ENCODE data around the gene PRLR. TPM values are rescaled to one million over a fixed set of nuclear protein-coding genes. Genes with fewer than 3 reads are reported as not detected.

Gene PRLR
- total RNA-seq, 2 experiments from 2014 or later: not detected

DNA sequence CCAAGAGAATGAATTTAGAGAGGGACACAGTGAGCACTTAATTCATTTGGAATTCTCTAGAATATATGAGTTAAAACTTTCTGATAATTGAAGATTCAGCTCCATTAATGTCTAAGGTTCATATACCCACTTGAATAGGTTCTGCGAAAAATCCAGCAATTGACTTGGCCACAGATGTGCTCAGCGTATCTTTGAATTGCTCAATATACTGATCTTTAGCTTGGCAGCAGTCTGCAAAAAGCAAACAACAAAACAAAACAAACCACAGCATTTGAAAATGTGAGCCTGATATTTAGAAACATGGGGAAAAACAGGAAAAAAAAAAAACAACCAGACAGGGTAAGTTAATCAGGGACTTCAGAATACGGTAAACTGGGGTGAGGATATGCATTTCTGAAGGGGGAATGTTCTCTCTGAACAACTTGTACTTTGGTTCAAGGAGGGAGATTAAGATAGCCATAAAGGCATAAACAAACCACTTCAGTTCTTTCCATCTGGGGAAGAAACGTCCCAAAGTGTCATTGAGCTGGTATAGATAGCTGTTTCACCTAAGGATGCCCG, 203.9 kb downstream of the PRLR start:
- ChIA-PET POLR2A (no interaction called here), CTCF (no interaction called here)
- TF ChIP-seq, protein P1, sequence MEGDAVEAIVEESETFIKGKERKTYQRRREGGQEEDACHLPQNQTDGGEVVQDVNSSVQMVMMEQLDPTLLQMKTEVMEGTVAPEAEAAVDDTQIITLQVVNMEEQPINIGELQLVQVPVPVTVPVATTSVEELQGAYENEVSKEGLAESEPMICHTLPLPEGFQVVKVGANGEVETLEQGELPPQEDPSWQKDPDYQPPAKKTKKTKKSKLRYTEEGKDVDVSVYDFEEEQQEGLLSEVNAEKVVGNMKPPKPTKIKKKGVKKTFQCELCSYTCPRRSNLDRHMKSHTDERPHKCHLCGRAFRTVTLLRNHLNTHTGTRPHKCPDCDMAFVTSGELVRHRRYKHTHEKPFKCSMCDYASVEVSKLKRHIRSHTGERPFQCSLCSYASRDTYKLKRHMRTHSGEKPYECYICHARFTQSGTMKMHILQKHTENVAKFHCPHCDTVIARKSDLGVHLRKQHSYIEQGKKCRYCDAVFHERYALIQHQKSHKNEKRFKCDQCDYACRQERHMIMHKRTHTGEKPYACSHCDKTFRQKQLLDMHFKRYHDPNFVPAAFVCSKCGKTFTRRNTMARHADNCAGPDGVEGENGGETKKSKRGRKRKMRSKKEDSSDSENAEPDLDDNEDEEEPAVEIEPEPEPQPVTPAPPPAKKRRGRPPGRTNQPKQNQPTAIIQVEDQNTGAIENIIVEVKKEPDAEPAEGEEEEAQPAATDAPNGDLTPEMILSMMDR (IDR thresholded peaks at IDR 0.05): no peak
- DNase-seq: no peak
- intact Hi-C loops (cut with micrococcal nuclease): no loop called here
- Mint-ChIP-seq H3K27me3 (peaks cover 14% of the 10 kb centered on the region), H3K4me3 (no peak overlapping the region), H3K27ac (no peak overlapping the region), H3K9me3 (no peaks in the 10 kb centered on the region), H3K4me1 (ENCODE audit: low read depth) (no peaks in the 10 kb centered on the region), H3K36me3 (ENCODE audit: low read depth) (no peaks in the 10 kb centered on the region)
- ATAC-seq: no peak

DNA sequence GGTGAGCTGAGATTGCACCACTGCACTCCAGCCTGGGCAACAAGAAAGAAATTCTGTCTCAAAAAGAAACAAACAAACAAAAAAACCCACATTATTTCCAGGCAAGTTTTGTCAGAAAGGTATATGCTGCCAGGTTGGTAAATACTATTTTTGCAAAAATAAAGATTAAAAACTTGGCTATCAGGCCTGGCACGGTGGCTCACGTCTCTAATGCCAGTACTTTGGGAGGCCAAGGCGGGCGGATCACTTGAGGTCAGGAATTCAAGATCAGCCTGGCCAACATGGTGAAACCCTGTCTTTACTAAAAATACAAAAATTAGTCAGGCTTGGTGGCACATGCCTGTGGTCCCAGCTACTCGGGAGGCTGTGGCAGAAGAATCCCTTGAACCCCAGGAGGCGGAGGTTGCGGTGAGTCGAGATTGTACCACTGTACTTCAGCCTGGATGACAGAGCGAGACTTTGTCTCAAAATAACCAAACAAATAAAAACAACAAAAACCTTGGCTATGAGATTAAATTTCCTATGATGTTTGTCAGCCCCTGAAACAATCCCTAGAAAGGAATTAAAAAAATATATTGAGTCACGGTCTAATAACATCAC, 205.3 kb downstream of the PRLR start:
- no peak for DNase-seq

DNA sequence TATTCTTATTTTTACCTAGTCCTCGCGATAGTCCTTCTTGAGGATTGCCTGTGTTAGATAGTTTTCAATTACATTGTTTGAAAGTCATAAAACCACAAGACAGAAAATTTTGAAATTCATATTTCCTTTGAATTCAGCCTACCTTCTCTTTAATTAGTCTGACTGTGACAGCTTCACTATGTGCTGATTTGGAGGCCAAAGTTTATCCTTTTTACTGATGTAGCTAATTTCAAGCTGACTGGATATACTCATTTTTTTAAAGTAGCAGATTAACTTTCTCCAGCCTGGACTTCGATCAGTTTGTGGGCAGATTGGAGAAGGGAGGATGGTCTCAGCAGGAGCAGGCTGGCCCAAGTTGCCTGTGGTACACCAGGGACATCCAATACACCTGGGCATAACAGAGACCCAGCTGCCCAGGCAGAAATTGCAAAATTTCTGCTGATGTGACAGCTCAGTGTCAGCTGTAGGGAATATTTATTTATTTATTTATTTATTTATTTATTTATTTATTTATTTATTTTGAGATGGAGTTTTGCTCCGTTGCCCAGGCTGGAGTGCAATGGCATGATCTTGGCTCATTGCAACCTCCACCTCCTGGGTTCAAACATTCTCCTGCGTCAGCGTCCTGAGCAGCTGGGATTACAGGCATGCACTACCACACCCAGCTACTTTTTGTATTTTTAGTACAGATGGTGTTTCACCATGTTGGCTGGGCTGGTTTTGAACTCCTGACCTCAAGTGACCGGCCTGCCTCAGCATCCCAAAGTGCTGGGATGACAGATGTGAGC, 206.7 kb downstream of the PRLR start:
- Mint-ChIP-seq H3K9me3 (no peaks in the 10 kb centered on the region), H3K27ac (no peak overlapping the region), H3K36me3 (ENCODE audit: low read depth) (no peaks in the 10 kb centered on the region), H3K27me3 (peaks cover 4% of the 10 kb centered on the region), H3K4me3 (no peak overlapping the region), H3K4me1 (ENCODE audit: low read depth) (no peaks in the 10 kb centered on the region)
- POLR2A ChIA-PET: no interaction called here
- ATAC-seq (no peak), DNase-seq (no peak)
- TF ChIP-seq, protein P1 (IDR thresholded peaks at IDR 0.05): no peak
- CTCF ChIA-PET: no interaction called here
- intact Hi-C loops (cut with micrococcal nuclease): no loop called here

More for the DNA sequence above, 205.3 kb downstream of the PRLR start:
- intact Hi-C loops (cut with micrococcal nuclease): no loop called here
- ChIA-PET POLR2A (no interaction called here), CTCF (no interaction called here)
- no peak for ATAC-seq
- H3K4me3 Mint-ChIP-seq: no peak overlapping the region
- H3K9me3 Mint-ChIP-seq: no peaks in the 10 kb centered on the region
- no peaks in the 10 kb centered on the region for H3K4me1 Mint-ChIP-seq (ENCODE audit: low read depth)
- no peak overlapping the region for H3K27ac Mint-ChIP-seq
- peaks cover 12% of the 10 kb centered on the region for H3K27me3 Mint-ChIP-seq
- H3K36me3 Mint-ChIP-seq (ENCODE audit: low read depth): no peaks in the 10 kb centered on the region
- TF ChIP-seq, protein P1 (IDR thresholded peaks at IDR 0.05): no peak

DNA sequence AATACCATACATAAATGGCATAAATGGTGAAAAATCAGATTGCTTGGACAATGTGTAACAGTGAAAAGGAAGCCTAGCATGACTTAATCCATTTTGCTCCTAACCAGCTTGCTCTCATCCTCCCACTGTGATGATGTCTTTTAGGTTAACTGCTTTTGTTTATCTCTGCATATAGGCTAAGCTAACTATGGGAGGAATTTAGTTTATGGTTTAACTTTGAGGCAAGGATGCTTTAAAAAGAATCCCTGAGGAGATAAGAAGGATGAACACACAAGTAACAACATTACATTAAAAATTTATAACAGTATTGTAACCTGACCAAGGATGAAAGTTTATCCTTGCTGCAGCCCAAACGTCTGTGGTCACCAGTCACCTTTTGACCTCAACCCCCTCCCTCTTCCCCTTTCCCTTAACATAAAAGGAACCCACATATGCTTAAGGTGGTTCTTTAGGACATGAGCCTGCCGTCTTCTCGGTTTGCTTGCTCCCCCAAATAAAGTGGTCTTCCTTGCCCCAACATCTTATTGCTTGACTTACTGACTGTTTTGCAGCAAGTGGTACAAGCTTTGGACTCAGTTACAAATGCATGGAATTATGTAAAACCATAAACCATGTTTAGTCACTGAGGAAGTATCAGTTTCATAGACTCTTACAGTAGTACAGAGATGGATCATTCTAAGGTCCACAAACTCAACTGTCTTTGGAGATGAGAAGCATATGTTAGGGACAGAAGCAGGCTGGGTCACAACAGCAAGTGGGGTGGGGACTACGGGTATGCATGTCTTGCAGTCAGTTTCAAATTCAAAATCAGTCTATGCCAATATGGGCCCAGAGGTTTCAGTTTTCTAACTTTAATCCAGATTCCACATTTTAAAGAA, 213.9 kb downstream of the PRLR start:
- Mint-ChIP-seq H3K4me3 (no peak overlapping the region), H3K27ac (no peak overlapping the region), H3K9me3 (peaks cover 2% of the 10 kb centered on the region), H3K27me3 (peaks cover 17% of the 10 kb centered on the region), H3K36me3 (ENCODE audit: low read depth) (no peaks in the 10 kb centered on the region), H3K4me1 (ENCODE audit: low read depth) (no peaks in the 10 kb centered on the region)
- ChIA-PET POLR2A (no interaction called here), CTCF (interaction anchor here (2.6 kb wide), 1 partner anchor 13 kb away, joined by 10 read pairs; no protein-coding TSS in a partner anchor)
- DNase-seq (no peak), ATAC-seq (no peak)
- intact Hi-C loops (cut with micrococcal nuclease): no loop called here
- TF ChIP-seq, protein P1 (IDR thresholded peaks at IDR 0.05): no peak
